ENCODE results near the gene TMEM25. TPM values are rescaled to one million over a fixed set of nuclear protein-coding genes. Genes with fewer than 3 reads are reported as not detected.

TMEM25 gene
- total and polyA plus RNA-seq, 2 donors (not counting 3 experiments of a cell fraction or from before 2014, with no cell fraction given): 18.9 to 34.6 TPM

- Histone ChIP-seq H3K4me3 (replicated peaks in 1 of 3; ENCODE audit: insufficient read depth in 1 of 3, low read depth in 1 of 3, low read length in 3 of 3) (no peak overlapping the region), H3K27me3 (ENCODE audit: control insufficient read depth in 2 of 2, insufficient read depth in 2 of 2, low read length in 2 of 2) (no peaks in the 10 kb centered on the region), H3K4me2 (ENCODE audit: insufficient read depth, low read length) (no peak overlapping the region), H3K27ac (ENCODE audit: insufficient read depth, low read depth, low read length) (no peak overlapping the region), H3K9ac (replicated peaks; ENCODE audit: extremely low read depth, insufficient read depth, low read length) (no peak overlapping the region), H3K36me3 (ENCODE audit: control insufficient read depth in 2 of 2, extremely low read depth in 1 of 2, insufficient read depth in 2 of 2, low read length in 2 of 2) (peaks cover 0 to 3% of the 10 kb centered on the region in 2 experiments), H4K20me1 (replicated peaks; ENCODE audit: control insufficient read depth, extremely low read depth, insufficient read depth, low read length) (no peaks in the 10 kb centered on the region), H2AFZ (ENCODE audit: low read depth, low read length) (no peak overlapping the region), H3K9me1 (replicated peaks; ENCODE audit: control insufficient read depth, extremely low read depth, insufficient read depth, low read length) (no peaks in the 10 kb centered on the region), H3K9me3 (replicated peaks; ENCODE audit: control insufficient read depth, insufficient read depth, low read length) (no peaks in the 10 kb centered on the region), H3K4me1 (ENCODE audit: control insufficient read depth, extremely low read depth, insufficient read depth, low read length) (no peaks in the 10 kb centered on the region), H3K79me2 (ENCODE audit: control insufficient read depth, insufficient read depth, low read length) (no peaks in the 10 kb centered on the region)
- intact Hi-C loops (cut with micrococcal nuclease): no loop called here
- FAIRE-seq (no peak), DNase-seq (ENCODE audit: low read depth, low spot score) (no peak)
- TF ChIP-seq GATA2 (IDR thresholded peaks at IDR 0.05; ENCODE audit: insufficient read depth, insufficient read length, low read depth, low read length): no peak
- TF ChIP-seq EZH2 (IDR thresholded peaks at IDR 0.05; ENCODE audit: borderline replicate concordance, low read depth, low read length, severe bottlenecking): no peak
- no peak for TF ChIP-seq FOS (IDR thresholded peaks at IDR 0.05; ENCODE audit: borderline replicate concordance, insufficient read depth, low read length)
- TF ChIP-seq CTCF (IDR thresholded peaks at IDR 0.05; ENCODE audit: extremely low read depth in 1 of 2, insufficient read depth in 1 of 2, low read depth in 1 of 2, low read length in 2 of 2): no peak
- no peak for TF ChIP-seq JUN (IDR thresholded peaks at IDR 0.05; ENCODE audit: borderline replicate concordance, insufficient read depth, insufficient read length, low read depth)
- dilution Hi-C loops (cut with MboI; ENCODE audit: extremely low pct_ligation_motif_present, low sequenced_read_pairs): no loop called here
- BruUV-seq (replicated peaks): no TSS peak
- POLR2A ChIA-PET: no interaction called here
- CTCF ChIA-PET: no interaction called here
These were observed 14.5 kb downstream of the TMEM25 start for GRCh38 chr11:118545533-118545932.

GRCh38 chr11:118547132-118547531 lies 16.1 kb downstream of the TMEM25 start:
- H3K4me3 ChIP-seq (replicated peaks in 1 of 3; ENCODE audit: insufficient read depth in 1 of 3, low read depth in 1 of 3, low read length in 3 of 3): no peak overlapping the region
- no peak for FAIRE-seq
- BruUV-seq (replicated peaks): no TSS peak
- ChIA-PET POLR2A (no interaction called here), CTCF (no interaction called here)
- H3K27me3 ChIP-seq (ENCODE audit: control insufficient read depth in 2 of 2, insufficient read depth in 2 of 2, low read length in 2 of 2): no peaks in the 10 kb centered on the region
- H3K9ac ChIP-seq (replicated peaks; ENCODE audit: extremely low read depth, insufficient read depth, low read length): no peak overlapping the region
- no peaks in the 10 kb centered on the region for H3K4me1 ChIP-seq (ENCODE audit: control insufficient read depth, extremely low read depth, insufficient read depth, low read length)
- no peak overlapping the region for H3K27ac ChIP-seq (ENCODE audit: insufficient read depth, low read depth, low read length)
- H2AFZ ChIP-seq (ENCODE audit: low read depth, low read length): no peak overlapping the region
- DNase-seq (ENCODE audit: low read depth, low spot score): no peak
- H4K20me1 ChIP-seq (replicated peaks; ENCODE audit: control insufficient read depth, extremely low read depth, insufficient read depth, low read length): no peaks in the 10 kb centered on the region
- intact Hi-C loops (cut with micrococcal nuclease) (no loop called here), dilution Hi-C loops (cut with MboI; ENCODE audit: extremely low pct_ligation_motif_present, low sequenced_read_pairs) (no loop called here)
- H3K9me1 ChIP-seq (replicated peaks; ENCODE audit: control insufficient read depth, extremely low read depth, insufficient read depth, low read length): no peaks in the 10 kb centered on the region
- no peaks in the 10 kb centered on the region for H3K9me3 ChIP-seq (replicated peaks; ENCODE audit: control insufficient read depth, insufficient read depth, low read length)
- no peaks in the 10 kb centered on the region for H3K79me2 ChIP-seq (ENCODE audit: control insufficient read depth, insufficient read depth, low read length)
- TF ChIP-seq GATA2 (IDR thresholded peaks at IDR 0.05; ENCODE audit: insufficient read depth, insufficient read length, low read depth, low read length) (no peak), MAX (IDR thresholded peaks at IDR 0.05; ENCODE audit: insufficient read depth, insufficient read length) (no peak), CTCF (IDR thresholded peaks at IDR 0.05; ENCODE audit: extremely low read depth in 1 of 2, insufficient read depth in 1 of 2, low read depth in 1 of 2, low read length in 2 of 2) (no peak), MYC (IDR thresholded peaks at IDR 0.05; ENCODE audit: low read depth, low read length) (no peak), JUN (IDR thresholded peaks at IDR 0.05; ENCODE audit: borderline replicate concordance, insufficient read depth, insufficient read length, low read depth) (no peak), FOS (IDR thresholded peaks at IDR 0.05; ENCODE audit: borderline replicate concordance, insufficient read depth, low read length) (no peak), EZH2 (IDR thresholded peaks at IDR 0.05; ENCODE audit: borderline replicate concordance, low read depth, low read length, severe bottlenecking) (no peak), POLR2AphosphoS5 (IDR thresholded peaks at IDR 0.05; ENCODE audit: insufficient read depth, low read depth, low read length) (no peak), POLR2A (IDR thresholded peaks at IDR 0.05; ENCODE audit: low read depth, low read length) (no peak)
- peaks cover 0 to 10% of the 10 kb centered on the region in 2 experiments for H3K36me3 ChIP-seq (ENCODE audit: control insufficient read depth in 2 of 2, extremely low read depth in 1 of 2, insufficient read depth in 2 of 2, low read length in 2 of 2)
- no peak overlapping the region for H3K4me2 ChIP-seq (ENCODE audit: insufficient read depth, low read length)

All from endothelial cell of umbilical vein (primary cell).